Activated naive CD4-positive, alpha-beta T cell treated with anti-CD3 and anti-CD28 coated beads, Interleukin-2, amount 50 U/mL, for 72 hours (primary cell): ENCODE measurements around the gene ANKLE1. TPM values are rescaled to one million over a fixed set of nuclear protein-coding genes. Genes with fewer than 3 reads are reported as not detected.

Experiments
- ATAC-seq, 2 donors: fragments of 150-1000 bp; cut with Tn5 transposase; 2 replicates each; pipeline ENCODE4 v1.10.0; 2021; ENCODE audit warnings: mild to moderate bottlenecking in 2 of 2, moderate library complexity in 2 of 2
- DNase-seq, 2 donors: peaks; one replicate each; pipeline ENCODE4 v3.0.0; 2021 to 2022; ENCODE audit warnings: low spot score in 2 of 2
- H3K27ac Mint-ChIP-seq, 2 donors: one replicate each; pipeline ENCODE4 v1.8.0; 2022; ENCODE audit warnings: mild to moderate bottlenecking in 2 of 2, mixed read lengths in 2 of 2
- H3K36me3 Mint-ChIP-seq, 2 donors: one replicate each; pipeline ENCODE4 v1.8.0; 2022; ENCODE audit warnings: mixed read lengths in 2 of 2
- H3K9me3 Mint-ChIP-seq, 2 donors: one replicate each; pipeline ENCODE4 v1.8.0; 2022; ENCODE audit warnings: mixed read lengths in 2 of 2
- total RNA-seq, 2 donors: library from RNA; stranded (reverse); gene quantifications; one replicate each; pipeline ENCODE4 v1.2.3, GENCODE V29; 2022

Gene ANKLE1
- total RNA-seq, result 10 to 100 TPM in 1 of 2 donors, 1 to 10 TPM in 1; 8.4 to 13.7 TPM

- Mint-ChIP-seq H3K36me3 (no peaks in the 10 kb centered on the region), H3K9me3 (no peaks in the 10 kb centered on the region), H3K27ac (peak within 1 kb of the TSS; percentile 57 to 68)
- DNase-seq (peak in 1 of 2 donors; percentile 56), ATAC-seq (peak; percentile 30 to 48)
Observed at GRCh38 chr19:17281391-17282304, at the start of gene ANKLE1. ANKLE1 (plus strand) TSS chr19:17281901; CDS start chr19:17281921, 20 bp downstream.

- DNase-seq, result no peak
Observed at GRCh38 chr19:17232258-17232657, 49.4 kb upstream of the ANKLE1 start.

GRCh38 chr19:17234911-17235299 is 46.8 kb upstream of the ANKLE1 start:
- Mint-ChIP-seq H3K27ac (peak overlapping the region; percentile 29 to 77), H3K9me3 (no peaks in the 10 kb centered on the region), H3K36me3 (no peaks in the 10 kb centered on the region)
- DNase-seq (peak; percentile 72 to 78), ATAC-seq (peak; percentile 79)

More at GRCh38 chr19:17232258-17232657, 49.4 kb upstream of the ANKLE1 start:
- no peaks in the 10 kb centered on the region for H3K36me3 Mint-ChIP-seq
- no peaks in the 10 kb centered on the region for H3K9me3 Mint-ChIP-seq
- H3K27ac Mint-ChIP-seq, result peak overlapping the region in 1 of 2 donors; percentile 33
- no peak for ATAC-seq

- ATAC-seq (peak; percentile 86 to 89), DNase-seq (peak; percentile 70 to 72)
- Mint-ChIP-seq H3K27ac (peak overlapping the region; percentile 29 to 77), H3K9me3 (no peaks in the 10 kb centered on the region), H3K36me3 (no peaks in the 10 kb centered on the region)
Observed at GRCh38 chr19:17235300-17235970, 46.3 kb upstream of the ANKLE1 start.

GRCh38 chr19:17235971-17236777 is 45.5 kb upstream of the ANKLE1 start:
- no peak for DNase-seq
- Mint-ChIP-seq H3K27ac (no peak overlapping the region), H3K9me3 (no peaks in the 10 kb centered on the region), H3K36me3 (no peaks in the 10 kb centered on the region)
- ATAC-seq, result peak; percentile 40 to 52

GRCh38 chr19:17236811-17237543 is 44.7 kb upstream of the ANKLE1 start:
- Mint-ChIP-seq H3K36me3 (no peaks in the 10 kb centered on the region), H3K9me3 (no peaks in the 10 kb centered on the region), H3K27ac (no peak overlapping the region)
- ATAC-seq, result no peak
- no peak for DNase-seq

- Mint-ChIP-seq H3K36me3 (no peaks in the 10 kb centered on the region), H3K9me3 (no peaks in the 10 kb centered on the region), H3K27ac (peak overlapping the region in 1 of 2 donors; percentile 81)
- DNase-seq, result no peak
- no peak for ATAC-seq
Observed at GRCh38 chr19:17237747-17238706, 43.7 kb upstream of the ANKLE1 start.

GRCh38 chr19:17240062-17240752 is 41.5 kb upstream of the ANKLE1 start:
- Mint-ChIP-seq H3K9me3 (no peaks in the 10 kb centered on the region), H3K27ac (no peak overlapping the region), H3K36me3 (no peaks in the 10 kb centered on the region)
- no peak for ATAC-seq
- no peak for DNase-seq

- Mint-ChIP-seq H3K9me3 (no peaks in the 10 kb centered on the region), H3K36me3 (no peaks in the 10 kb centered on the region), H3K27ac (no peak overlapping the region)
- DNase-seq, result no peak
- no peak for ATAC-seq
Observed at GRCh38 chr19:17240826-17241399, 40.8 kb upstream of the ANKLE1 start.

GRCh38 chr19:17242431-17243208 is 39.1 kb upstream of the ANKLE1 start:
- DNase-seq (no peak), ATAC-seq (no peak)
- H3K27ac Mint-ChIP-seq, result peak overlapping the region; percentile 30 to 42
- no peaks in the 10 kb centered on the region for H3K9me3 Mint-ChIP-seq
- no peaks in the 10 kb centered on the region for H3K36me3 Mint-ChIP-seq

- ATAC-seq (no peak), DNase-seq (no peak)
- Mint-ChIP-seq H3K27ac (peak overlapping the region; percentile 30 to 42), H3K9me3 (no peaks in the 10 kb centered on the region), H3K36me3 (no peaks in the 10 kb centered on the region)
Observed at GRCh38 chr19:17243211-17243829, 38.4 kb upstream of the ANKLE1 start.

- DNase-seq (no peak), ATAC-seq (no peak)
- Mint-ChIP-seq H3K9me3 (no peaks in the 10 kb centered on the region), H3K27ac (no peak overlapping the region), H3K36me3 (no peaks in the 10 kb centered on the region)
Observed at GRCh38 chr19:17243830-17244617, 37.7 kb upstream of the ANKLE1 start.
